Subcutaneous adipose tissue (tissue), 4 donors: ENCODE measurements around the gene RHBG. TPM values are rescaled to one million over a fixed set of nuclear protein-coding genes. Genes with fewer than 3 reads are reported as not detected.

ENCODE experiments used
- total RNA-seq, 4 donors: library from RNA; depleted of rRNA; stranded (reverse); fragments of >200 nt; gene quantifications; one replicate each; pipeline ENCODE4 v1.1.0, GENCODE V29; 2016
- TF ChIP-seq, protein P1 (sequence below): fragments of 450-650 bp; IDR thresholded peaks from one replicate; pipeline ENCODE4 v1.5.1; 2016; ENCODE audit warnings: low read depth, mild to moderate bottlenecking, control low read depth, antibody characterized with exemption, moderate library complexity

Gene RHBG
- total RNA-seq, 4 donors from 2014 or later: not detected

DNA sequence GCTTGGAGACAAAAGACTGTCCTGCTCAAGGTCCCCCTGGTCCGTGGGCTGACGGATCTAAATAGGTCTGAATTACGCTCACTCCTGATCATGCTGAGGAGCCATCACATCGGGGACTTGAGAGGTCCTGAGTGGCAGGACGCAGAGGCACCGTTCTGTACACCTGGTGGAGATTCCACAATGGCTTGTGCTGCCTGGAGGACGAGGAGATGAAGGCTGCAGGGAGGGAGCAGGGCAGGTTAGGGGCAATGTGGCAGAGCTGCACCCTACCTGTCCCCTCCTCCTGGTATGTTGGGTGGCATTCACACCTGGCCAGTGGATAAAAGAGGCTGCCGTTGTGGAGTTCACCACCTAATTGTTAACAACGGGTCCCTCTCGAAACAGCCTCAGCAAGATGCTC lies 38.7 kb downstream of the RHBG start:
- TF ChIP-seq, protein P1, sequence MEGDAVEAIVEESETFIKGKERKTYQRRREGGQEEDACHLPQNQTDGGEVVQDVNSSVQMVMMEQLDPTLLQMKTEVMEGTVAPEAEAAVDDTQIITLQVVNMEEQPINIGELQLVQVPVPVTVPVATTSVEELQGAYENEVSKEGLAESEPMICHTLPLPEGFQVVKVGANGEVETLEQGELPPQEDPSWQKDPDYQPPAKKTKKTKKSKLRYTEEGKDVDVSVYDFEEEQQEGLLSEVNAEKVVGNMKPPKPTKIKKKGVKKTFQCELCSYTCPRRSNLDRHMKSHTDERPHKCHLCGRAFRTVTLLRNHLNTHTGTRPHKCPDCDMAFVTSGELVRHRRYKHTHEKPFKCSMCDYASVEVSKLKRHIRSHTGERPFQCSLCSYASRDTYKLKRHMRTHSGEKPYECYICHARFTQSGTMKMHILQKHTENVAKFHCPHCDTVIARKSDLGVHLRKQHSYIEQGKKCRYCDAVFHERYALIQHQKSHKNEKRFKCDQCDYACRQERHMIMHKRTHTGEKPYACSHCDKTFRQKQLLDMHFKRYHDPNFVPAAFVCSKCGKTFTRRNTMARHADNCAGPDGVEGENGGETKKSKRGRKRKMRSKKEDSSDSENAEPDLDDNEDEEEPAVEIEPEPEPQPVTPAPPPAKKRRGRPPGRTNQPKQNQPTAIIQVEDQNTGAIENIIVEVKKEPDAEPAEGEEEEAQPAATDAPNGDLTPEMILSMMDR: no peak

DNA sequence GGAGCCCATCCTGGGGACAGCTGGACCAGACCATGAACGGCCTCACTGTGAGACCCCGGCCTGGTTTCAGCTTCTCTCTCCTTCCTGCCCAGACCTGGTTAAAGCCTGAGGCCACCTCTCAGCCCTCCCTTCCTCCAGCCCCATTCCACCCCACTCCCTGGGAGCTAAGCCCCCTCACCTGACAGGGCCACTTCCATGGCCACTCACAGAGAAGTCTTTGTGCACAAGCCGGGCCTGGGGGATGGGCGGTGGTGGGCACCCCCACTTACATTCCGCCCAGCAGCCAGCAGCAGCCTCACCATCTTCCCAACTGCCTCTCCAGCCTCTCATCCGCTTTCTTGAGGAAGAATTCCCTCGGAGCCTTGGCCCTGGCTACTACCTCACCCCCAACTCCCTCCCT lies 40.4 kb downstream of the RHBG start:
- TF ChIP-seq, protein P1: no peak

- TF ChIP-seq, protein P1: no peak
These were observed 41.2 kb downstream of the RHBG start for GRCh38 chr1:156410238-156410637.

GRCh38 chr1:156410740-156411139 lies 41.7 kb downstream of the RHBG start:
- TF ChIP-seq, protein P1: no peak

GRCh38 chr1:156412653-156413321 lies 43.8 kb downstream of the RHBG start:
- TF ChIP-seq, protein P1: no peak

DNA sequence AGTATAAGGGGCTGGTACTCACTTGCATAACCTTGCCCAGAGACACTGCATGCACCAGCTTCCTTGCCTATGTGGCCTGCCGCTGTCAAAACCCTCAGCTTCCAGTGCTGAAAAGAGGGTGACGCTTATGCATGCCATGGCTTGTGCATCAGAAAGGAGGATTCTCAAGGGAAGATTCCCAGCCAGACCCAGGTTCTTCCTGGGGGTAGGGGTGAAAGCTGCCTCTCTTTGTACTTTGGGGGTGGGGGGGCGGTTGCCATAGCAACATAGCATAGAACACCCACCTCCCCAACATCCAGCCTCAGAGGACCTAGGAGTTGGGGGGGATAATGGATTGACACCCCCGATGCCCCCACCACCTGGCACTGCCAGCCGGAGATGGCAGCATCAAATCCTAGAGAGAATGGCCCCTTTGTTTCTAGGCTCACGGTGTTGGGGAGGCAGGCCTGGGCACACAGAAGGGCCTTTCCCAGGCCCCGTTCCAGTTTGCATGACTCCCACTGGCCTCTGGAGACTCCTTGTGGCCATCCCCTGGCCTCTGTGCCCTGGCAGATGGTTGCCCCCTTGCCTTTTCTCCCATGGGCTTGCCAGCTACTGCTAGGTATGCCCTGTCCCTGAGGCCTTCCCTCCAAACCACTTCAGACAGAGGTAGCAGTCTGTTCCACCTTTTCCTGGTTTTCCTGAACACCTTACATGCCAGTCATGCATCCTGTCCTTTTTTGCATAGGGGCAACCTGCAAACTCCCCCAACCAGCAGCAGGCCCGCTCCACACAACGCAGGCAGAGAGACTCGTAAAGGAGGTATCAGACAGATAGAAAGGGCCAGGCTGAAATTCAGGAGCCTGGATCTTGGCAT lies 44.6 kb downstream of the RHBG start:
- TF ChIP-seq, protein P1: no peak

DNA sequence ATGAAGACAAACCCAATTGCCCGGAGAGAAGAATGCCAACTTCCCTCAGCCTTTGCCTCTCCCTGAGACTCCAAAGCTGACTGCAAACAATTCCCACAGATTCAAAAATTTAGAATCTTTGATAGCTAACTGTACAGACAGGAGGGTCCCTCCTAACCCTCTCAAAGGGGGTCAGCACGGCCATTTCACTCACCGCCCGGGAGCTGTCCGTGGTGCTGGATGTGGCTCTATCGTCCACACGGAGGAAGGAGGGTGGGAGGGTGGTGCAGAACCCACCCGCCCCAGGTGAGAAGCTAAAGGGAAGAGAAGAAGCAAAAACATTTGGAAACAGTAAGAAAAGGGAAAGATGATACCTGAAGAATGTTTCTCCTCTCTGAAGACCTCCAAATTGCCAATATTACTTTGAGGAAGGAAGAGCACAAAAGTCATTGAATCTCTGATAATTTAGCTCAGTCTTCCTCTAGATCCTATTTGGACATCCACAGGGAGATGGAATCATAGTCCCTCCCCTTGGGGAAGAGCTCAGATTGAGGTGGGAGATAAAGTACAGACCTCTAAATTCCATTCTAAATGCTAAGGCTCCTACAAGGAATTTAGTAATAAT lies 45.6 kb downstream of the RHBG start:
- TF ChIP-seq, protein P1: no peak
